PC-3 (cell line): Measurements from ENCODE around the gene KIF18B.

Experiments used
- EZH2 ChIP-seq: fragments of 300-600 bp; sonication (generic); IDR thresholded peaks from one replicate; pipeline ENCODE4 v1.6.1; 2017; ENCODE audit warnings: antibody characterized with exemption, mild to moderate bottlenecking, low read length; ENCODE audit not compliant: unreplicated experiment
- TF ChIP-seq, protein P1 (sequence below): fragments of 300-600 bp; sonication (generic); conservative IDR thresholded peaks from 2 replicates; pipeline ENCODE4 v1.5.1; 2017; ENCODE audit warnings: antibody characterized with exemption, low read depth, mild to moderate bottlenecking, low read length

DNA sequence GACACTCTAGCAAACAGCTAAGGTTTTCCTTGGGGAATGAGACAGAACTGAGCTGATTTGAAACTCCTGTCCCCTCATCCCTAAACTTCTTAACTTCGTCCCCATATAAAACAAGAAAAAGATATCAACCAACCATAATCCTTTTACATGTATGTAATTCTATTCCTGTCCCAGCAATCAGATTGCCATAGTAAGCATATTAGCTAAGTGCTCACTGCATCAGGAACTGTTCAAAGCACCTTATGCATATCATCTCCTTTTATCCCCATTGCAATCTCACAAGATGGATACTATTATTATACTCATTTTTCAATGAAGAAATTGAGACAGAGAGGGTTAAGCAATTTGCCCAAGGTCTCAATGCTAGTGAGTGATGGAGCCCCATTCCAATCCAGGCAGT is 6.8 kb downstream of the KIF18B start:
- no peak for TF ChIP-seq EZH2
- TF ChIP-seq, protein P1, sequence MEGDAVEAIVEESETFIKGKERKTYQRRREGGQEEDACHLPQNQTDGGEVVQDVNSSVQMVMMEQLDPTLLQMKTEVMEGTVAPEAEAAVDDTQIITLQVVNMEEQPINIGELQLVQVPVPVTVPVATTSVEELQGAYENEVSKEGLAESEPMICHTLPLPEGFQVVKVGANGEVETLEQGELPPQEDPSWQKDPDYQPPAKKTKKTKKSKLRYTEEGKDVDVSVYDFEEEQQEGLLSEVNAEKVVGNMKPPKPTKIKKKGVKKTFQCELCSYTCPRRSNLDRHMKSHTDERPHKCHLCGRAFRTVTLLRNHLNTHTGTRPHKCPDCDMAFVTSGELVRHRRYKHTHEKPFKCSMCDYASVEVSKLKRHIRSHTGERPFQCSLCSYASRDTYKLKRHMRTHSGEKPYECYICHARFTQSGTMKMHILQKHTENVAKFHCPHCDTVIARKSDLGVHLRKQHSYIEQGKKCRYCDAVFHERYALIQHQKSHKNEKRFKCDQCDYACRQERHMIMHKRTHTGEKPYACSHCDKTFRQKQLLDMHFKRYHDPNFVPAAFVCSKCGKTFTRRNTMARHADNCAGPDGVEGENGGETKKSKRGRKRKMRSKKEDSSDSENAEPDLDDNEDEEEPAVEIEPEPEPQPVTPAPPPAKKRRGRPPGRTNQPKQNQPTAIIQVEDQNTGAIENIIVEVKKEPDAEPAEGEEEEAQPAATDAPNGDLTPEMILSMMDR, result no peak
